GM20431 (cell line): ENCODE data around the gene CACNA1H.

ENCODE experiments used
- in situ Hi-C: fragments of 300-500 bp; cut with MseI, MboI; formaldehyde crosslinking; loops from one replicate; pipeline ENCODE4 v1.15.0; 2020; ENCODE audit warnings: low sequenced_read_pairs; ENCODE audit not compliant: unreplicated experiment

Gene CACNA1H

DNA sequence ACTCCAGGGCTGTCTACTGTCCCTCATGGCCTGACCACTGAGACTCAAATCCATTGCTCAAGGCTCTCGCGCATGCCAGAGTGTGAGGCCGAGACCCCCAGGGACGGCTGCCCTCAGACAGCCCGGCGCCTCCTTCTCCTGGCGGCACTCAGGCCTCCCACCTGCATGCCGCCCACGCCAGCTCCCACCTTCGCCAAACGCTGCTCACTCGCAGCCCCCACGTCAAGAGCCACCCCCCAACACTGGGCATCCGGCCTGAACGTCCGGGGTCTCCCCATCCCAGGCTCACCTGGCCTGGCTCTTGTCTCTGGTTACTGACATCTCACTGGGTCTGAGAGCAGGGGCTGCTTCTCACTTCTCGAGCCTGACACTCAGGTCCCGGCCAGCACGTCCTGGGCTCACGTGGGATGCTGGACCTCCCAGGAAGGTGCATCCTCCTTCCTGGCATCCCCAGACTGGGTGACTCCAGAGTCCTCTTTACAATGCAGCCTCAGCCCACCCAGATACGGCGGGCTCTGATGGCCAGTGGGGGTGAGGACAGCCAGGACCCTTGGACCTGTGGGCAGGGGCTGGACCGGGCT, 12.2 kb upstream of the CACNA1H start:
- in situ Hi-C loops, result no loop called here

DNA sequence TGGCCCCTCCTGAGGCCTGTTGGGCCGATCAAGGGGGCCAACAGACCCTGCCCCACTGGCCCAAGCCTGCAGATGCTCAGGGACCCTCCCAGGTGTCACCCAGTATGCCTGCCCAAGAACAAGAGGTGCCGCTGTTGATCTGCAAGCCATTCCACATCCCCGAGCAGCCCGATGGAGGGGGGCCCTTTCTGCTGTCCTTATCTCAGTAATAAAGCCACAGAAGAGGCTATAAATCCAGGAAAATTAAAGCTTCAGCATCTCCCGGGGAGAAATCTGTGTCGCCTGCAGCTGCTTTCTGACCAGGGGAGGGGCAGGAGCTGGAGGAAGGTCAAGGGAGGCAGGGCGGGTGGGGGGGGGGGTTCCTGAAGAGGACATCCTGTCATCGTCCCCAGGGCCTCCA, 11.7 kb upstream of the CACNA1H start:
- in situ Hi-C loops, result no loop called here

DNA sequence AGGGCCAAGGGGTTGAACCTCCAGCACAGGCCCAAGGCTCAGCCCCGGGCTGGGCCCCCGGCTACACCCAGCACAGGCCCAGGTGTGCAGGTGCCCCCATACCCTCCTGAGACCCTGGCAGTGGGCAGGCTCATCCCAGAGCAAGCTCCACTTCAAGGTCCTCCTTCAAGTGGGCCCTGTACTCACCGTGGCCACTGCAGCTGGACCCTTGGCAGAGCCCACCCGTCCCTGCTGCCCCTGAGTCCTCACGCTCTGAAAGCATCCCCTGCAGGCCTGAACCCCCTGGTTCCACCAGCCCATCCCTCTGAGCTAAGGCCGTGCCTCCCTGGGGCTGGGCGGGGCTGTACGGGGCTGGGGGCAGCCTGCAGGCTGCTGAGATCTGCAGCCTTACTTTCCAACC, 11.2 kb upstream of the CACNA1H start:
- in situ Hi-C loops, result no loop called here

DNA sequence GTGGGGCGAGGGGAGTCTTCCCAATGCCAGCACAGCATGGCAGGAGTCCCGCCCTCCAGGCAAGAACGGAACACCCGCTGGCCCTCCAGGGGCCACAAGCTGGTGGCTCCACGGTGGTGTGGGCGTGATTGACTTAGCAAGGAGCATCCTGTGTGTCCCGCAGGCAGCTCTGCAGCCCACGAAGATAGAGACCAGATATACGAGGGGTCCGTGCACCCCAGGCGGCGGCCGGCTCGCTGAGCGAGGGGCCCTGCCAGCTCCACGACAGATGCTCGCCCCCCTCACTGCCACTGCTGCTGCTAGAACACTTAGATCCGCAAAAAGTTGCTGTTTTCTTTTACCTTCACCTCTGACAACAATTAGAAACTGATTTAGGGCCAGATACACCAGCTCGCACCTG, 10.0 kb upstream of the CACNA1H start:
- in situ Hi-C loops, result no loop called here

DNA sequence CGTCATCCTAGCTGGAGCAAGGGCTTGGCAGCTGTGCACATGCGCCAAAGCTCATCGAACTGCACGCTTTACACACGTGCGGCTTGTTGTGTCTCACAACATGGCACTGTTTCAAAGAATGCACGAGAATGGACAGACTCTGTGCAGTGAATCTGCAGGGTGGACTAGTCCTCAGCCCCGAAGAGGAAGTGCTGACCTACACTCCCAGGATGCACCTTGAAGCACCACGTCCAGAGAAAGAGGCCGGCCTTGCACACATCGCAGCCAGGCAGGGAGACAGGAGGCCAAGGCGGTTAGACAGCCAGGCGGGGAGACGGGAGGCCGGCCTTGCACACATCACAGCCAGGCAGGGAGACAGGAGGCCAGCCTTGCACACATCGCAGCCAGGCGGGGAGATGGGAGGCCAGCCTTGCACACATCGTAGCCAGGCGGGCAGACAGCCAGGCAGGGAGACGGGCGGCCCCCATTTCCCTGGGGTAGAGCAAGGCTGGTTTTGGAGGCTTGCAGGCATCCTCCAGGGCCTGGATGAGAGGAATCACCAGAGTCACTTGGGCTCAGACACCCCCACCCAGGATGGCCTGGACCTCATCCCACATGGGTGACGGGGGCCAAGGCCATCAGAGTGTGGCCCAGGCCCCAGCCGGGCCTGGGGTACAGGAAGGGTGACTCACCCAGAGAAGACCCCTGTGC, 9.0 kb upstream of the CACNA1H start:
- in situ Hi-C loops, result no loop called here

DNA sequence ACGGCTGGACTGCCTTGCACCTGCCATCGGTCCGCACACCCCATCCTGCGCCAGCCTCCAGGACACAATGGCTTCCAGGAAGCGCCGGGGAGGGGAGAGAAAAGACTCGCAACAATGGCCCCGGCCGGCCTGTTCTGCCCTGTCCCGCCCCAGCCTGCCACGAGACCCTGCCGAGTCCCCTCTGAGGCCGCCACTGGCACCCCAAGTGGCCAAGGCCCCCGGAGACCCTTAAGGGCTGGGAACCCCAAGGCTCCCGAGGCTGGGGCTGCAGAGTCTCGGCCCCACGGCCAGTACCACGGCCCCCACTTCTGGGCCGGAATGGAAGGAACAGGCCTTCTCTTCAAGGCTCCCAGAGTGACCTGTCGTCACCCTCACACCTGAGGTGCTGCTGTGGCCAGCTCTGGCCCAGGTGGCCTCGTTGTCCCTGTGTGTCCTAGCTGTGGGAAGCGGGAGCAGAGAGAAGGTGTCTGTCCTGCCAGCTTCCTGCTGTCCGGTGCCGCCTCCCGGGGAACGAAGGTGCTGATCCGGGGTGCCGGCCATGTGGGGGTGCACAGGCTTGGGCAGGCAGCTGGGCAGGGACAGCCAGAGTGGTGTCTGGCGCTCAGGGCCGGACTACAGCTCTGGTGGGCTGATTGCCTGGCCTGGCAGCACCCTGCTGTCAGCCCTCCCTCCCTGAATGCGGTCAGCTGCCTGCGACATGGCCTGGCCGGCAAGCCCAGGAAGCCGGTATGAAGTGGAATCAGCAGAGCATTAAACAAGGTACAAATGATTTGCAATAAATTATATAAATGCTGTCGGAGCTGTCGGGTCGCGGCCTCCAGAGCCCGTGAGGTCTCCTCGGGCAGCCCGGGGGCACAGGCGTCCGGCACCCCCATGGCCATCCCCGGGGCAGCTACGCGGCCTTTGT, 8.2 kb upstream of the CACNA1H start:
- in situ Hi-C loops, result no loop called here

DNA sequence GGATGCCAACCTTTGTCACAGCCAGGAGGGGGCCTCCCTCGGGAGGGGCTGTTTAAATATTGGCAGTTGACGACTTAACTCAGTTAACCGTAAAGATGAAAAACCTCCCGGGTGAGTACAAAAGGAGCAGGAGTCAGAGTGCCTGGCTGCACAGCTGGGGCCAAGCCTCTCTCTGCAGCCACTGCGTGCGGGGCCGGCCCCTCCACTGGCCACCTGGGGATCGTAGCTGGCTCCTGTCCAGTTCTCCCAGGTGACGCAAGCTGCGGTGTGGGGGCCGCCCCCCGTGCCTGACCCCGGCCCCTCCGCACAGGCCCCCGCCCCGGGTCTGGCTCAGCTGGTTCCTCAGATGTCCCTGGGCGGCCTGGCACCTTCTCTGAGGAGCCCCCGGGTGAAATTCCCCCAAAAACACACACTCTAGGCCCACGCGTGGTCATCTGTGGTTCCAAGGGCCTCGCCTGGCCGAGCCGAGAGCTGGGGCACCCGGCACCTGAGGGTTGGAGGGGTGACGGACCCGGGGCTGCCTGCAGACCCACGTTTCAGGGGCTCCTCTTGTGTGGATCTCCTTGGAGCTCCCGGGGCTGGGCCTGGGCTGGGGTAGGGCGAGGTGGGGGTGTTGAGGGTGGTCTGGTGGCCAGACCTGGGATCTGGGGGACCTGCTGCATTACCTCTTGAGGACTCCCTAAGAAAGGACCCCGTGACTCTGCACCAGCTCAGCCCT, 7.4 kb upstream of the CACNA1H start:
- in situ Hi-C loops, result no loop called here

DNA sequence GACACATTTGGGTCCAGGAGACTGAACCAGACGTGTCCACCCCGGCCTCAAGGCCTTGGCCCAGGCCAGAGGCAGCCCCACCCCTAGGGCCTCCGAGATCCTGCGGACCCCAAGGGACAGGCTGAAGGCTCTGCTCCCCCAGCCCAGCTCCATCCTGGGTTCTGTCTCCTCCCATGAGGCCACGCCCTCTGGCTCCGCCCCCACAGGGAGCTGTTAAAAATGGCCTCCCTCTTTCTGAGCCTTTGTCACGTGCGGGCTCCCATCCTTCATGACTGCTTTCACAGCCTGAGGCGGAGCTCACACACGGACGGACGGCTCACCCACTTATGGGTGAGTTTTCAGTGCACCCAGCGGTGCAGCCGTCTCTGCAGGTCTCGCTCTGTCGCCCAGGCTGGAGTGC, 6.5 kb upstream of the CACNA1H start:
- in situ Hi-C loops, result no loop called here

DNA sequence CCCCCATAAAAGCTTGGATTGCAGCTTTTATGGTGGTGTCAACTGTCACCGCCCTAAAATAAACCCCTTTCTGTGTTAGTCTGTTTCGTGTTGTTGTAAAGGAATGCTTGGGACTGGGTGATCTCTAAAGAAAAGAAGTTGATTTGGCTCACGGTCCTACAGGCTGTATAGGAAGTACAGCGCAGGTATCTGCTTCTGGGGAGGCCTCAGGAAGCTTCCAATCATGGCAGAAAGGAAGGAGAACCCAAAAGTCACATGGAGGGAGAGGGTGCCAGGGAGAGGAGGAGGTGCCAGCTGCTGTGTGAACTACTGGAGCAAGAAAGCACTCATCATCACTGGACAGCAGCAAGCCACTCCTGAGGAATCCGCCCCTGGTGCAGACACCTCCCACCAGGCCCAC, 5.9 kb upstream of the CACNA1H start:
- in situ Hi-C loops, result no loop called here

DNA sequence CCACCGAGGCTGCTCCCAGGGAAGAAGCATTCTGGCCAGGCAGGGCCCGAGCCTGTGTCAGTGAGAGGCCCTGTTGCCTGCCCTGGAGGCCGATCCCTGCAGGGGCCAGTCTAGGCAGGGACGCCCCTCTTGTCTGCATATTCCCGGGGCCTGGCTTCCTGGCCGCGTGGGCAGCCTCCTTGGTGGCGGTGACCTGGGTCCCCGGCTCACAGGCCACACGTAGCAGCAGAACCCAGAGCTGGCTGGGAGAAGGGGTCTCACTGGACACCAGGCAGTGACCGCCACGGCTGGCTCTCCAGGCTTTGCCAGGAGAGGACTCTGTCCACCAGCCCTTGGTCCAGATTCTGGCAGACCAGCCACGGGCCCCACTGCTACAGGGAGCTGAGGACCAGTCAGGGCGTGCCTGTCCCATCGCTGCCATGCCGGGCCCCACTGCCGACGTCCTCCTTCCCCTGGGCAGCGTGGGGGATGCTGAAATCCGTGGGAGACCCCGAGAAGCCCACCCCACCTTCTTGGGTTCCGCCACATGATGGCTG, 3.7 kb upstream of the CACNA1H start:
- in situ Hi-C loops, result no loop called here

DNA sequence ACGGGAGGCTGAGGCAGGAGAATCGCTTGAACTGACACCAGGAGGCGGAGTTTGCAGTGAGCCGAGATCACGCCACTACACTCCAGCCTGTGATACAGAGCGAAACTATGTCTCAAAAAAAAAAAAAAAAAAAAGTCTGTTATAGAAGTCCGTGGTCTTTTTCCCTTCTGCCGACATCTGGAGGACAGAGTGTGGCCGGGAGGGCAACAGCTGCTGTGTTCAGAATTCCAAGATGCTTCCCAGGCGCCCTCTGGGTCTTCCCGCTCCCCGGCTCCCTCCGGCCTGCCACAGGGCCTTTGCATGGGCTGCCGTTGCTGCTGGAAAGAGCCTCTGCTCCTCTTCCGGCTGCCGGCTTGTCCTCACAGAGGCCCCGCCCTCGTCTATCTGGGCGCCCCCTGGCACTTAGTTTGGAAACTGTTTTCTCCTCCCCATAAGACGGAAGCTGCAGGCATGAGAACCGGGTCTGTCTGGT, 2.4 kb upstream of the CACNA1H start:
- in situ Hi-C loops, result no loop called here

DNA sequence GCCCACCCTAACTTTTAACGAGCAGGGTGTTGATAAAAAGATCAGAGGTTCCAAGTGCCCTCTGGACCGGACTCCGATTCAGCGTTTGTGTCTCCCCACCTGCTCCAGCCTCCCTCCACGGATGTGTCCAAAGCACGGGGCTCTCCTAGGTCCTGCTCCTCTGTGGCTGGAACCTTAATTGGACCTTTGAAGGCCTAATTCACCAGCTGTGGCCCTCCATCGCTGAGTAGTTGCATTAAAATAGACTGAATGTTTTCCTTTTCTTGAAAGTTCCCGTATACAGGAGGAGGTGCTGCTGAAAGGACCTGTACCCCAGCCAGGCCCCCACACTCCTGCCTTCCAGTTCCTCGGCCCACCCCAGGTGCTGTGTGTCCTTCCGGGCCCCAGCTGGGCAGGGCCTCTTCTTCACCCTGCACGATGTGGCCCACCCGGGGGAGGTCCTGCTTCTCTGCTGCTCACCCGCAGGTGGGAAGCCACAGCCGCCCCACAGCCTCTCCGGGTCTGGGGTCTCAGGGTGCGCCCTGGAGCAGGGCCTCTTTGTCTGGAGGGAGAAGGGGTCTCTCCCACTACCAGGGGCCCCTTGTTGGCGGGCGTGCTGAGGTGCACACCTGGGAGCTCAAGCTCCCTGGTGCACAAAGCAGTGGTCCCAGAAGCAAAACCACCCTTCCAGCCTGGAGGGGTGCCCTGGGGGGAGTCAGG, 1.3 kb upstream of the CACNA1H start:
- in situ Hi-C loops, result no loop called here

DNA sequence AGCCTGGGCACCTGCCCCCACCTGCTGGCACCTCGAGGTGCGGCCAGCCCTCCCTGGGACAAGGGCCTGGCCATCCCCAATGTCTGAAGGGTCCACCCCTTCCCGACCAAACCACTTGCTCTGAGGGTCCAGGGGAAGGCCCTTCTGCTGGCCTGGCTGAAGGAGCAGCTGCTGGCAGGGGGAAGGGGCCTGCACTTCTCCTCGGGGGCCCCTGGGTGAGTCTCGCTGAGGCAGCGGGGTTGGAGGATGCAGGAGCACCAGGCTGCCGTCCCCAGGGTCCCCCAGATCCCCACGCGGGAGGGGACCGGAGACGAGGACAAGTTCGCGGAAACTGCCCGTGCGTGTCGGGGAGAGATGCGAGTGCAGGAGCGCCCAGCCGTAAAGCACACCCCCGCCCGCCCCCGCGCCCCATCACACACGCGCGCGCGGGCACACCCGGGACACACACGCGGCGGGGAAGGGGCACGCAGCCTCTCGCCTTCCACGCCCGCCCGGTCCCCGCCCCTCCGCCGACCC, 725 bp upstream of the CACNA1H start:
- in situ Hi-C loops, result no loop called here

DNA sequence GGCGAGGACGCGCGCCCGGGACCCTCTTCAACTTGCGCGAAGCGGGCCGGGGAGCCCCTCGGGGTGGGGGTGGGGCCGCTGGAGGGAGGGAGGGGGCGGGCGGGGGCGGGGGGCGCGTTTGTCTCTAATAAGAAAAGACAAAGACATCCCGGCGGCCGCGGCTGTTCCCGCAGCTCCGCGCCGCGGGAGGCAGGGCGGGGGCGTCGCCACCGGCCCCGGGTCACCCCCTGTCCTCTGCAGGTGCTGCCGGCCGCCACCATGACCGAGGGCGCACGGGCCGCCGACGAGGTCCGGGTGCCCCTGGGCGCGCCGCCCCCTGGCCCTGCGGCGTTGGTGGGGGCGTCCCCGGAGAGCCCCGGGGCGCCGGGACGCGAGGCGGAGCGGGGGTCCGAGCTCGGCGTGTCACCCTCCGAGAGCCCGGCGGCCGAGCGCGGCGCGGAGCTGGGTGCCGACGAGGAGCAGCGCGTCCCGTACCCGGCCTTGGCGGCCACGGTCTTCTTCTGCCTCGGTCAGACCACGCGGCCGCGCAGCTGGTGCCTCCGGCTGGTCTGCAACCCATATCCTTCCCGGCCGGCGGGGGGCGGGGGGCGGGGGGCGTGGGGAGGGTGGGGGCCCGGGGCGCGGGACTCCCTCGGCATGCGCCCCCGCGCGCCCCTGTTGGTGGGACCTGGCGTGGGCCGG, 714 bp downstream of the CACNA1H start:
- in situ Hi-C loops, result no loop called here

DNA sequence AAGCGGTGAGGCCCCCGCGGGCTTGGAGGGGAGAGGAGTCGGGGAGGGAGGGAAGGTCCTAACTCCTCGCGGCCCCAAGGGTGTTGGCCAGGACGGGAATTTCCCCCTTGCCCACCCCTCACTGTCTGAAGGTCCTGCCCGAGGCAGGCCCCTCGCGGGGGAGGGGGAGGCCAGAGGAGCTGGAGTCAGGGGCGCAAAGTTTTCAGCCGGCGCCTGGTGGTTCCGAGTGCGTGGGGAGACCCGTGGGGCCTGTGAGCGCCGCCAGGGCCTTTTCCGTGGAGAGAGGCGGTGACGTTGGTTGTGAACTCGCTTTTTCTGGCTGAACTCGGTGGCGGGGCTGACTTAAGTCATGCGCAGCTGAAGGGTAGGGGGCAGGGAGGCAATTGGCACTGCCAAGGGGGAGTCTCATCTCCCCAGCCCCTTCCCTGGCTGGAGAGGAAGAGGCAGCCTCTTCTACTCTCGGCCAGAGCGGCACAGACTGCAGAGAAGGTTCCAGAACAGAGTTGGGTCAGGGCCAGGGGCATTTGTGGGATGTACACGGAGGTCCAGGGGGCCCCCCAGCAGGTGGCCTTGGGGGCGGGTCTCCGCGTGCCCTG, 1.5 kb downstream of the CACNA1H start:
- in situ Hi-C loops, result no loop called here

DNA sequence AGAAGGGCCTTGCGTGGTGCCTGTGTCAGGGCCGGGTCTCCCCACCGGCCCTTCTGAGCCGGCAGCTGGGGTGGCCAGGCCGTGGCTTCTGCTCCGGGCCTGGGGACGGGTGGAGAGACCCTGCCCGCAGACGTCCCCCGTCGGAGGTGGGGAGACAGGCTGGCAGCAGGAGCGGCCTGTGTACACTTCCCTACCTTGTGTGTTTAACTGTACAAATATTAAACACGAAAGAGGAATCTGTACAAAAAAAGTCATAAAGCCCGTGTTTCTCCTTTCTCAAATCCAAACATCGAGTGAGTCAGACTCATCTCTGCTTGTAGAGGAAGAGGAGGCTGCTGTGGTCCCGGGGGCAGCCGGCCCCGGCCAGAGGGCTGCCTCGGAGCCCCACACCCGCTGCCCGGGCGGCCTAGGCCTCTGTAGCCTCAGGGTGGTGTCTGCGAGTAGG, 2.0 kb downstream of the CACNA1H start:
- in situ Hi-C loops, result no loop called here

DNA sequence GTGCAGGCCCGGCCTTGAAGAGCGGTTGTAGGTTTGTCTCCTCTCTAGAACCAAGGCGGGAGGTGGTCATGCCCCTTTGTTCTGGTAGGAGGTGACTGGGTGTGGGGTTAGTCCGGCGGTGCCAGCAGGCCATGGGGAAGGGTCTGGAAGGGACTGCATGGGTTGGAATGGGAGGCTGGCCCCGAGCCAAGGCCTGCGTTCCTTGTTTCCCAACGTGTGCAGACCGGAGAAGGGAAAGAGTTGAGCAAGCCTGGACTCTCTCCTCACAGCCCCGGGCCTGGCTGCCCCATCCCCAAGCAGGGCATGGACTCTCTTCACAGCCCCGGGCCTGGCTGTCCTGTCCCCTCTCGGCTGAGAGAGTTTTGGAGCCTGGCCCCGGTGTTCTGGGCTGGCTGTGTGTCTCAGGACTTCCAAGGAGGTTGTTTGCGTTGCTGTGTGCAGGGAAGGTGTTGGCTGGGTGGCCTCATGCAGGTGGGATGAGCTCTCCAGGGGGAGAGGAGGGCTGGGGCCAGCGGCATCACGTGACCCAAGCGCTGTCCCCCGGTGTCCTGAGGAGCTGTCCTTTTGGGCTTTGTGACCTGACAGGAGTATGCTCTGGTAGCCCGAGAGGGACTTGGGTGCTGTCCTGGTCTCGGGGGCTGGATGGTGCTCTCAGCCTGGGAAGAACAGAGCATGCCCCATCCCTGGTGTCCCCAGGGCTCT, 2.6 kb downstream of the CACNA1H start:
- in situ Hi-C loops, result no loop called here
